NCI-H1105 treated with DMSO at 0.1 percent for 48 hours (cell line): ENCODE results near the gene BRSK2.

Experiments used
- DNase-seq: peaks from one replicate; lab custom pipeline; 2025; lab: John Stamatoyannopoulos, UW

Gene BRSK2

DNA sequence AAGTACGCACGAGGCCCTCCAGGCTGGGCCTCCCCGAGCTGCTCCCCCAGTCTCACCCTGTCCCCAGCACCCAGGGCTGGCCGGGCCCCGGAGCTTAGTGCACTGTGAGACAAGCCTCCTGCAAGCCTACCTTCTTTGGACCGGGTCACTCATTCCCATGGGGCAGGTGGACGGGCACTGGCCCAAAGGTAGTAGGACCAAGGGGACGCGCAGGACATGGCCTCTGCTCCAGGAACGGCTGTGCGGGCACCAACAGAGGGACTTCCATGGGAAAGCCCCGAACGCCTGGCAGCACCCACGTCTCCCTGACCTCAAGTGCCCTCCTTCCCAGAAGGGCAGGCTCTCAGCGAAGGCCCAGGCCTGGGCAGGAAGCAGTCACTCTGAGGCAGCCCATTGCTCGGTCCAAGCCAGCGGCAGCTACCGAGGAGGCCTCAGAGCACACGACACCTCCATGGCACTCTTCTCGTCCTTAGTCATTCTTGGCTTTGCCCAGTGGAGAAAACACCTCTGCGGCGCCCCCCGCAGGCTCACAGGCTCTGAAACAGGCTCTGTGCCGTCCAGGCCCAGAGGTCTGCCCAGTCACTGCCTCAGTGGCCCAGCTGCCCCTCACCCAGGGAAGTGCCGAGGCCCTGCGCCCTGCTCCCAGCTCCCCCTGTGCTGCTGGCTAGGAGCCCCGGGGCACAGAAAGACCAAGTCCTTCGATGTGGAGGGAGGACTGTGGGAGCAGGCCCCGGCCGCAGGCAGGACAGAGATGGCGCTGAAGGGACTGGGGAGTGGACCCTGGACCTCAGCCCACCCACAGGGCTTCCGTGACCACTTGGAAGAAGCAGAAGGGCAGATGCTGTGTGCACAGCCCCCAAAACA lies 93.1 kb downstream of the BRSK2 start:
- DNase-seq, result no peak

DNA sequence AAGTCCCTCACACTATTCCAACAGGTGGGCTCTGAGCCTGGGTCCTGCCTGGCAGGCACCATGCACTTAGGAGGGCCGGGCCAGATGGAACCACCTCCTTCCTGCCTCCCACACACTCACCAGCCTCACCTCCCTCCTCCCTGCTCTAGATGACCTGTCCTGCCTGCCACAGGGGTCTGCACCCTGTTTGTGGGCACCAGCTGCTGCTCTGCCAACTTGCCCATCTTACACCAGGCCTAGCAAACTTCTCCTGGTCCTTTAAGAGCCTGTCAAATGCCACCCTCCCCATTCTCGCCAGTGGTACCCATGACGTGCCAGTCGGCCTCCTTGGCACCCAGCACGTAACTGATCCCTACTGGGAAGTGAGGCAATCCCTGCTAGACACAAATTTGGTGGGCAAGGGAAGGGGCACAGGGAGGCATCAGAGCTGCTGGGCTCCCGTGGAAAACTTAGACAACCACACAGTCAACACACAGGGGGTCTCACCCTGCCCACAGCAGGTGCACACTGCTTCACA lies 93.8 kb downstream of the BRSK2 start:
- DNase-seq, result no peak

DNA sequence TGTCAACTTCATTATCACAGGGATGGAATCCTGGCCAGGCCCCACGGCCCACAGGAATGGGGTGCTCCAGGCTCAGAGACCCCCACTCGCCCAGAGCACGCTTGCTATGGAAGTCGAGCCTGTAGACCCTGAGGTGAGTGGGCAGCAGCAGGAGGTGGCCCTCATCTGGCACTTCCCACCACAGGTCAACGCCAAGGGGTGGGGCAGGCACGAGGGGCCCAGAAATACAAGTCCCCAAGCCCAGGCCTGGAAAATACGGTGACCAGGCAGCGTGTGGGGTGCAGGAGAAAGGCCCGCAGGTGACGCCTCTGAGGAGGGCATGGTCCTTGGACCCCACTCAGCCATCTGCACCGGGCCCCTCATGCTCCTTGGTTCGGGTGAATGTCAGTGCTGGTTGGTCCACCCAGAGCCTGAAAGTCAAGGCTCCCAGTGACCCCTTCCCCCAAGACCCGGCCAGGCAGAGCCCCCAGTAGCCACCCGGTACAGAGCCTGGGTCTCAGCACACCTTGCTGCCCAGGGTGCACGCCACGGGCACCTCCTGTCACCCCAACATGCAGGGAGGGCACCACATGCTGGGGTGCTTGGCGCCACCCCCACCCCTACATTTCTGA lies 94.4 kb downstream of the BRSK2 start:
- no peak for DNase-seq

DNA sequence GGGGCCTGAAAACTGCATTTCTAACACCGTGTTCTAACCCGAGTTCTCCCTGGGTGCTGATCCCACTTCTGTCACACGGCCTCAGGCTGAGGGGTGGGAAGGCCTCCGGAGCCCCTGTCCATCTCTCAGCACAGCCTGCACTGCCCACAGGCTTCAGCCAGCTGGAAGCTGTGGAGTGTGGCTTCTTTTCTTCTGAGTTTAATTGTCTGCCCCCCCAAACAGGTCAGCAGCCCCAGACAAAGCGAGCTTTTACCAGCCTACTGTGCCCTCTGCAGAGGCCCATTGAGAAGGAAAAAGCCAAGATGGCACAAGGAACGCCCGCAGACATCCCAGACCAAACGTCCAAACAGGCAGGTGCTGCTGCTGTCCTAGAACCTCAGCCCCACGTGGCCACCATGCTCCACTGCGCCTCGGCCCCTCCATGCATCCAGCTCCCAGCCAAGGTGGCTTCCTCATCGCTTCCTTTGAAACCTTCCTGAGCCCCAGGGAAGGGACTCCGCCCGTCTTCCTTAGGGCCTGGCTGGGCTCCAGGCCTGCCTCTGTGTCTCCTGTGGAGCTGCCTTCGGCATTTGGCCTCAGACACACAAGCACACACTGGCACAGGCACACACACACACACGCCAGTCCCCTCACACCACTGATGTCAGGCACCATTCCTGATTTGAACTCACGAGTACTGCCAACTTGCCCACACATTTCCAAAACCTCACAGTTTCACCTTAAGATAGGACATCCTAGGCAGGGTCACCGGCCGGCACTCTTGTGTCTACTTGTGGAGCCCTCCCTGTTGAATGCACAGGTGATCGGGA lies 95.2 kb downstream of the BRSK2 start:
- no peak for DNase-seq

DNA sequence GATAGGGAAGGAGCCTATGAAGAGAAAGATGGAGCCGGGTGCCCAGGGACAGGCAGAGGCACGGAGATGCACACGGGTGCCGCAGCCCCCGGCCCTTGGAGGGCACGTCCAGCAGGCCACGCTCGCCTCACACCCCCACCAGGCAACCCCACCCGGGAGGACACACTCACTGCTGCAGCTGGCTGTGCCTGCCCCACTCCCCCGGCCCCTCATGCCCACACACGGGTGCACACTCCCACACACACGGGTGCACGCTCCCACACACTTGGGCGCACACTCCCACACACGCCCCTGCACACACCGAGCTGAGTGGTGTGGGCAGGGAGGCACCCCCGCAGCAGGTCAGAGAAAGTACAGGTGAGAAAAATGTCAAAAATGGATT lies 95.8 kb downstream of the BRSK2 start:
- DNase-seq, result no peak

DNA sequence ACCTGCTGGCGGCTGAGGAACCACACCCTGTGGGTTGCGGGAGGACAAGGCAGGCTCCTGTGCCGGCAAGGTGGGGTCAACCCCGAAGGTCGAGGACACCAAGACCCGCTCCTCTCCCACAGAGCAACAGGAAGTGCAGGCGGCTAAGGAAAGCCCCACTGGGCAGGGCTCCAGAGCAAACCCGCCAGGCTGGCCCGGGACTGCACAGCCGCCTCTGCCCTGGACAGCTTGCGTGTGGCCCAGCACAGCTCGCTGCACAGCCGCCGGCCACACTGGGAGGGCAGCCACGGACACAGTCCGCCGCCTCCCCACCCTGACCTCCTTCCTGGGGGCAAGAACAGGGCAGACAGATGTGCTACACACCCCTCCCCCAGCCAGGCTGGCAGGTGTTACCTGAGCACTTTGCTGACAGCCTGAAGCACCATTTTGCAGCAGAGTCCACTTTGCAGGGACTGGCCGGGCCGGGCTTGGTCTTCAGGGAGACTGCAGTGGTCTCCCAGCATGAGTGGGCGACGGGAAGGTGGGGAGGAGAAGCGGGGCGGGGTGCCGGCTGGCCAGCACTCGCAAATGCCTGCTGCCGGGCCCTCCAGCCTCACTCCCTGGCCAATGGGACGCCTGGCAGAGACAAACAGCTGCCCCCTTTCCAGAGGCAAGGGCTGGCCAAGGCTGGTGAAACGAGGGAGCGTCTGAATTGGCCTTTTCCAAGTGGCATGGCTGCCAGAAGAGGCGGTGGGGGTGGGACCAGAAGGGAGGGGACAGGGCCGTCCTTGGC lies 96.5 kb downstream of the BRSK2 start, which contains the start of gene MOB2:
TSS of gene MOB2 (minus strand) at position 726 of the 772 bp plus-strand sequence. CDS start at position 503, 223 bp downstream.
- no peak for DNase-seq

DNA sequence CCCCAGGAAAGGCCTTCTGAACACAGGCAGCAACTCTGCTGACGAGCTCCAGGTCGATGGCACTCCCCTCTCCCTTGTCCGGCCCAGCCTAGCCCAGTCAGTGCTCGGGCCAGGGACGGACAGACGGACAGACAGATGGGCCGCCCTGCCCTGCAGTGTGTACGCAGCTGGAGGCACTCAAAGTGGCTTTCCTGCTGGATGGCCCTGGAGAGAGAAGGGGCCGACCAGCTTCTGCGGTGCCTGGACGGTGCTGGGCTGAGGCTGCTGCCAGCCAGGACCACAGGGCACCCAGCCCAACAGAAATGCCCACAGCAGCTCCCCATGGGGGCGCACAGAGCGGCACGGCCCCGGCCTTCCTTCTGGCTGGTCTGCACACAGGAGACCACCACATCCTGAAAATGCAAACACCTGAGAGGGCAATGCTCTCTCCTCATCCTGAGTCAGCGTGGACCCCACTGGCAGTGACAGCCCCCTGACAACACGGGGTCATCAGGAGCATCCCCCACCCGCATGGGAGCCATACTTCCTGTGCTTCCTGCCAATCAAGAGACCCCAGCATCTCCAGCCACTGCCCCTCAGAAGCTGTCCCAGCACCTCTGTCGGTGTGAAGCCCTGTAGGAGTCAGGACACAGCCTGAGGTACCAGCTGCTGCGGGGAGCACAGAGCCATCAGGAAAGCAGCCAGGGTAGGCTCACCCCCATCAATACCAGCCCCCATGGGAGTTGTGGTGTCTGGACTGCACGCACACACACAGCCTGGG lies 97.5 kb downstream of the BRSK2 start:
- no peak for DNase-seq

DNA sequence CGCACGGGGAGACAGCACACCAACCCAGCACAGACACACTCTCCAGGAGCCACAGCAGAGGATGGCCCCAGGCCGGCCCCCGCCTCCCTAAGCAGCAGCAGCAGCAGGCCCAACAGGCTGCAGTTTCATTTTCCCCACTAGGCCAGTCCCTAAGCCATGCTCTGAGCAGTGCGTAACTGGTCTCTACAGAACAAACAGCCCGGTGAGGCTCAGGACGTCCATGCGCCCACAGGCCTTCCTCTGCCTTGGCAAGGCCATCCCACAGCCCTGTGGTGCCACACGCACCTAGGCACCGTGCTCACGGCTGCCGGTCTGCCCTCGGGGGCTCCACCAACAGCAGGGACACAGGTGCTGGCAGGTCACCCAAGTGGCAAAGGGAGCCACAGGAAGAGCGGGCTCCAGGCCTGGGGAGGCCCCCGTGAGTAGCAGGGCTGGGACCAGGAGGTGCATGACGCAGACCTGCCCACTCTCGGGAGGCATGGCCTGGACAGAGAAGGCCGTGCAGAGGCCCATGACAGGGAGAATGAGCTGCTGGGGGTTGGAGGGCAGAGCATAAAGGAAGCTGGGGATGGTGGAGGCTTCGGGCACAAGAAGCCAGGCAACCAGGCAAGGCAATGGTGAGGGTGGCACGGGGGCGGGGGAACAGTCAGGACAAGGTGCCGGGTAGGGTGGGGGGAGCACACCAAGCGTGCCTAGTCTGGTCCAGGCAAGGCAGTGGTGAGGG lies 98.3 kb downstream of the BRSK2 start:
- DNase-seq, result no peak

DNA sequence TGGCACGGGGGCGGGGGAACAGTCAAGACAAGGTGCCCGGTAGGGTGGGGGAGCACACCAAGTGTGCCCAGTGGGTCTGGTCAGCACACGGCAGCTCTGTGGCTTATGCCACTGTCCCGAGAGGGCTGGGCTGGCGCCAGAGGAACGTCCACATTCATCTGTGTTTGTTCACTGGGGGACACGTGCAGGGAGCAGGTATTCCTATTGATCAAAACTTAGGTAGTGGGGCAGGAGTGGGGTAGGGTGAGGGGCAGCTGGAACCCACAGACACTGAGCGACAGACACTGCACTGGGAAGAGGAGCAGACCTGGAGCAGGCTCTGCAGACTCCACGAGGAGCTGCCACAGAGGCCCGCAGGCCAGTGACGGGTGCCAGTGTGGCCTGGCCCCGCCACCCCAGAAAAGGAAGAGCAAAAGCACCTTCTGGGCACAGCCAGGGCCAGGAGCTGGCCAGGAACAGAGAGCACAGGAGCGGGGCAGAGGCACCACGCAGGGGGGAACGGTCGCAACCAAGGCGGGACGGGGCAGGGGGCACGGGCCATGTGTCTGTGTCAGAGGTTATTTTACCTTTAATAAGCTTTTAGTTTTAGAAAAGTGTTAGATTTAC lies 98.9 kb downstream of the BRSK2 start:
- no peak for DNase-seq

DNA sequence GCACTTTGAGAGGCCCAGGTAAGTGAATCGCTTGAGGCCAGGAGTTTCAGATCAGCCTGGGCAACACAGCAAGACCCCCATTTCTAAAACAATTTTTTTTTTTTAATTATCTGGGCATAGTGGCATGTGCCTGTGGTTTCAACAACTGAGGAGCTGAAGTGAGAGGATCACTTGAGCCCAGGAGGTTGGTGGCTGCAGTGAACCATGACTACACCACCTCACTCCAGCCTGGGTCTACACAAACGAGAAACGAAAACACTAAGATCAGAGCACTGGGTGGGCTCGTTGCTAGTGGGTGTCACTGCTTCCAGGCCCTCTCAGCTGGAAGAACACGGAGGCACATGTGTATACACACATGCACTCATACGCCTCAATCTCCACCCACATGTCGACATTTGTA lies 100.9 kb downstream of the BRSK2 start:
- DNase-seq, result no peak

DNA sequence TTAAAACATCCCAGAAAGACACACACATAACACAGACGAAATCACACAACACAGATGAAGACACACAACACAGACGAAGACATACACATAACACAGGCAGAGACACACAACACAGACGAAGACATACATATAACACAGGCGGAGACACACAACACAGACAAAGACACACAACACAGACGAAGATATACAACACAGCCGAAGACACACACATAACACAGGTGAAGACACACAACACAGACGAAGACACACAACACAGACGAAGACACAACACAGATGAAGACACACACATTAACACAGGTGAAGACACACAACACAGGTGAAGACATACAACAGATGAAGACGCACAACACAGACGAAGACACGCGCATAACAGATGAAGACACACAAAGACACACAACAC lies 101.6 kb downstream of the BRSK2 start:
- DNase-seq, result no peak

DNA sequence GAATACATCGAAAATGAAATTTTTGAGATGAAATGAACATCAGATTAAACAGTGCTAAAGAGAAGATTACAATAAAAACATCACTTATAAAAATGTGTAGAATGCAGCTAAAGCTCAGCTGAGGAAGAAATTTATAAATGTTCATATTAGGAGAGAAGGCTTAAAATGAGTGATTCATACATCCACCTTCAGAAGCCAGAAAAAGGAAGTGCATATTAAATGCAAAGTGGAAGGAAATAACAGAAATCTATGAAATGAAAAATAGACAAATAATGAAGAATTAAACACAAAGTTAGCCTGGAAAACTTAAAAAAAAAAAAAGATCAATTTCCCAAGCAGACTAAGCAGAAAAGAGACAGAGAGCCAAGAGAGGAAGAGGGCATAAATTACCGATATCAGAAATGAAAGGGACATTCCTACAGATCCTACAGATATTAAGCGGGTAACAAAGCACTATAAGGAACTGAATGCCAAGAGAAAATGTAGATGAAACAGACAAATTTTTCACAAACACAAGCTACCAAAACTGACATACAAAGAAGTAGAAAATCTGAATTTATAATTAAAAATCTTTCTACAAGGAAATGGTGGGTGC lies 104.0 kb downstream of the BRSK2 start:
- no peak for DNase-seq

DNA sequence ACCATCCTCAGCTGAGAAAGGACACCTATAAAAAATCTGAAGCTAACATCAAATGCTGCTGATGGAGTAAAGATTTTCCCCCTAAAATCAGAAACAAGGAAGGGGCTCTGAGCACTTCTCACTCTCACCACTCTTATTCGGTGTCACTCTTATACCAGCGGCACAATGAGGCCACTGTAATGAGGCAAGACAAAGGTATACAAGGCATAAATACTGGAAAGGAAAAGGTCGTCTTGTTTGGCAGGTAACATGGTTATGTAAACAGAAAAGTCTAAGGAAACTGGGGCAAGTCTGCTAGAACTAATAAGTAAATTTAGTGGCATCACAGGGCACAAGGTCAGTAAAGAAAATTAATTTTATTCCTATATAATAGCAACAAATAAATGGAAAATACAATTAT lies 104.9 kb downstream of the BRSK2 start:
- DNase-seq, result no peak

DNA sequence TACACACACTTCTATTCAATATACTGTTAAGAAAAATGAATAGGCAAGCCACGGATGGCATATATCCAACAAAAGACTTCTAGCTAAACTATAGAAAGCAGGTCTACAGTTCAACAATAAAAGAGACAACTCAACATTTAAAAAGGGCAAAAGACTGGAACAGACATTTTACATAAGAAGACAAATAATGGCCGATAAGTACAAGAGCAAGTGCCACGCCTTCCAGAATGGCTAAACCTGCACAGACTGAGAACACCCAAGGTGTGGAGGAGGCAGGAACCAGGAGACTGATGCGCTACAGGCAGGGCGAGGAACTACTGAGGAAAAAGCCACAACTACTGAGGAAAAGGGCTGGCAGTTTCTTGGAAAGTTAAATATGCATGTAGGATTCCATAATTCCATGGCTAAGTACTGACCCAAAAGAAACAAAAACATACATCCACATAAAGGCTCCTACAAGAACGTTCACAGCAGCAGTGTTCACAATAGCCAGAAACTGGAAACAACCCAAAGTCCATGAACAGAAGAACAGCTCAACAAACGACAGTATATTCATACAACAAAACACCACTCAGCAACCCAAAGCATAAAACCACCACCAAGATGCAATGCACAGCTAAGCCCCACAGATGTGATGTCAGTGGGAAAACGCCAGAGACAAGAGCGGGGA lies 106.5 kb downstream of the BRSK2 start:
- no peak for DNase-seq

DNA sequence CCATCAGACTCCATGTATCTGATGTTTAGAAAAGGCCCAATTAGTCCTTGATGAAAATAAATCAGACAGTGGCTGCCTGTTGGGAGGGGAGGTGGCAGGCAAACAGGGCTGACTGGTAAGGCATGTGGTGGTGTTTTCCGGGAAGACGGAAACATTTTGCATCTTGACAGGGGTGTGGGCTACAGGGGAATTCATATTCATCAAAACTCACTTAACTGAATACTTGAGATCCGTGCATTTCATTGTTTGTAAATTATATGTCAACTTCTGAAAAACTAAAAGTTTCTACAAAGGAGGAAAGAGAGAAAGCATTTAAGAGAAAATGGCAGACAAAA lies 107.0 kb downstream of the BRSK2 start:
- no peak for DNase-seq

DNA sequence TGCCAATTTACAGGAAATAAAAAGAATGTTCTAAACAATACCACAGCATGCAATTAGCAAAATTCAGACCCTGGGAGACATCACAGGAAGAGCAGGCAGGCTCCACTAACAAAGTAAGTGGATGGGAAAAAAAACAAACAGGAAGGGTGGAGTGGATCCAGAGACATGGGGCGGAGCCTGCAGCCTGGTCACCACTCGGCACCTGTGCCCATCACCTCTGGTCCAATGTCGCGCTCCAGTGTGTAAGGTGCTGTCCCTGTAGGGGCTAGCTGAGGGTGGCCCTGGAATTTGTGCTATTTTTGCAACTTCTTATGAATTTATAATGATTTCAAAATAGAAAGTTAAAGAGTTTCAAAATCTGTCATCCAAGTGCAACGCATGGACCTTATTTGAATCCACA lies 107.9 kb downstream of the BRSK2 start:
- no peak for DNase-seq

DNA sequence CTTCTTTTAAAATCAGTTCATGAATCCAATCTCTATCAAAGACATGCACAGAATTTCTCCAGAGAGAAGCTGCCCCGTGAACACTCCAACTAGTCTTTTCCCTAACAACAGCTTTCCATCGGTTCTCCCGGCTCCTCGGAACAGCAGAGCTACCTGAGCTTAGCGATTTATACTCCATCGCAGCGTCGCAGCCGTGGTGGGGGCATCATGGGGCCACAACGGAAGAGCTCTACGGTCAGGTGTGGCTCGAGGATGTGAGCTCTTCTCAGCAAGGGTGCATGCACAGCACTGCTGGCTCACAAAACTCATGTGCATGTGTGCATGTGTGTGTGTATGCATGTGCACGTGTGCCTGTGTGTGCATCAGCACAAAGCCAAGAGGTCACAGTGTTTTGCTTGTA lies 108.5 kb downstream of the BRSK2 start:
- no peak for DNase-seq

DNA sequence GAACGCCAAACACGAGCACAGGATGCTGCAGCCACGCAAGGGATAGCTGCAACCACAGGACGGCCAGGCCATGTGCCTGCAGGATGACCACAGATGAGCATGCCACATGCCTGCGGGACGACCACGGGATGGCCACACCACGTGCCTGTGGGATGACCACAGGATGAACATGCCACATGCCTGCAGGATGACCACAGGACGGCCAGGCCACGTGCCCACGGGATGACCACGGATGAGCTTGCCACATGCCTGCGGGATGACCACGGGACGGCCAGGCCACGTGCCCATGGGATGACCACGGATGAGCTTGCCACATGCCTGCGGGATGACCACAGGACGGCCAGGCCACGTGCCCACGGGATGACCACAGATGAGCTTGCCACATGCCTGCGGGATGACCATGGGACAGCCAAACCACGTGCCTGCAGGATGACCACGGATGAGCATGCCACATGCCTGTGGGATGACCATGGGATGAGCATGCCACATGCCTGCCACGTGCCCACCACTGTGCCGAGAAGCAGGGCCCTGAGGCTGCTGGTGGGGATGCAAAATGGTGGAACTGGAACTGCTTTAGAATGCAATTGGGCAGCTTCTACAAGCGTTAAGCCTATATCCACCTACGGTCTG lies 109.6 kb downstream of the BRSK2 start:
- DNase-seq, result no peak

DNA sequence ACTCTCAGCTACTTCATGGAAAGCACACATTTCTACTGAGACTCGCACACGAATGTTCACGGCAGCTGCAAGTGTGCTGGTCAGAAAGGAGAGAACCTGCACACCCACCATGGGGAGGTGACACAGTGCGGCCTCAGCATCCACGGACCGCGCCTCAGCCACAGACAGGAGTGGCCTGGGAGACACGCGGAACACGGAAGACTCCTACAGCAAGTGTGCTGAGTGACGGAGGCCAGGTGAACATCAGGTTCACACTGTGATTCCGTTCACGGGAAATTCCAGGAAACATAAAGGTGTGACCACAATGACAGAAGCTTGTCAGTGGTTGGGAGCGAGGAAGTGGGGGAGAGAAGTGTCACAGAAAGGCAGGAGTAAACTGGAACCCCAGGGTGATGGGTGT lies 110.2 kb downstream of the BRSK2 start:
- no peak for DNase-seq
